ENCODE results near the gene DONSON.
A peak's percentile ranks its signal among the peaks of the same experiment; 100 is the strongest.

DONSON gene

DNA sequence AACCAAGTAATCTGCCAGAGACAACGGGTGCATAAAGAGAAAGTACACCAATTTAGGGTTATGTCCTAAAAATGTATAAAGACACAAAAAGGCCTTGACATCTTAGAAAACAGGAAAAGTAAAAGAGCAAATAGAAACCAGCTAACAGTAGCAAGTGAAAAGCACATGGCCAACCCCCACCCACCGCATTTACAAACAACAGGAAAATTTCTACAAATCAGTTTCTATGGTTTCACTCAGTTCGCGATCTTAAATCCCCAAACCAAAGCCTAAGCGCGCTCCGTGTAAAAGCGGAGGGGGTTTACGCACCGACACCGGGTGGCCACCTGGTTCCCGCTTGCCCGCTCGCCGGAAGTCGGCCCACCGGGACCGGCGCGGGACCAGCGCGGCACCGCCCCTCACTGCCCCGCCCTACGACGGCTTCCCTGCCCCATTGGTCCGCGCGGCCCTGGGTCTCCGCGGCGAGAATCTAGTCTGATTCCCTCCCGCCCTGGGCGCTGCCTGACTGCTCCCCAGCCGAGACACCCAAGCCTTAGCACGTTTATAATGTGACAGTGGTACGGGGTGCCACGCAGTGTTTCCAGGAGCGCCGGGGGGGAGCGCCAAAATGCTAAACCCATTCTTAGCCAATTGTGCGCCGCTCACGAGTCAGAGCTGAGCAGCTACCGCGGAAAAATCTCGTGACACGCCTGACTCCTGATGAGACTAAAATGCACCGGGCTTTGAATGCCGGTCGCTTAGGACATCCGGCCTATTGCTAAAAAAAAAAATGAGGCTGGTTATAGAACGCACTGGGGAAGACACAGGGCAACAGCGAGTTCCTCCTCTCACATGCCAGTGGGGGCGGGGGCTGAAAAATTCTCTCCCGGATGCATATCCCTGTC is 46.5 kb downstream of the DONSON start, which contains the start of gene GART:
Gene GART (minus strand): TSS at position 362 of the 884 bp plus-strand sequence. CDS start 2,802 bp downstream, outside the sequence.
- peak; percentile 59 to 75 for DNase-seq (ENCODE audit: low read depth in 1 of 2, low spot score in 1 of 2)

DNA sequence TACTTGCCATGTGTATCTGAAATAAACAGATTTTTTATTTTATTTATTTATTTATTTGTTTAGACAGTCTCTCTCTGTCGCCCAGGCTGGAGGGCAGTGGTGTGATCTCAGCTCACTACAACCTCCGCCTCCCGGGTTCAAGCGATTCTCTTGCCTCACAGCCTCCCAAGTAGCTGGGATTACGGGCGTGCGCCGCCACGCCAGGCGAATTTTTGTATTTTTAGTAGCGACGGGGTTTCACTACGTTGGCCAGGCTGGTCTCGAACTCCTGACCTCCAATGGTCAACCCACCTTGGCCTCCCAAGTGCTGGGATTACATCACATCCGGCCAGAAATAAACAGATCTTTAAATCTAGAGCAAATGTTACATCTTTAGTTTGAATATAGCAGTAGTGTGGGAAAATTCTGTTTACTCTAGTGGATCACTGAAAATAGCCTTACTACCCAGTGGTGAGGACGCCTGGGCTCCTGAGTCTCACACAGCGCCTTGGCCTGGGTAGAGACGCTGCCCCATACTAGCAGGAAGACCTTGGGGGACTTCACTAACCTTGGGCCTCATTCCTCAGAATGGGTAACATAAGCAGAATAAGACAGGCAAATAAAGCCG is 47.3 kb downstream of the DONSON start:
- DNase-seq (ENCODE audit: low read depth in 1 of 2, low spot score in 1 of 2) = no peak

DNA sequence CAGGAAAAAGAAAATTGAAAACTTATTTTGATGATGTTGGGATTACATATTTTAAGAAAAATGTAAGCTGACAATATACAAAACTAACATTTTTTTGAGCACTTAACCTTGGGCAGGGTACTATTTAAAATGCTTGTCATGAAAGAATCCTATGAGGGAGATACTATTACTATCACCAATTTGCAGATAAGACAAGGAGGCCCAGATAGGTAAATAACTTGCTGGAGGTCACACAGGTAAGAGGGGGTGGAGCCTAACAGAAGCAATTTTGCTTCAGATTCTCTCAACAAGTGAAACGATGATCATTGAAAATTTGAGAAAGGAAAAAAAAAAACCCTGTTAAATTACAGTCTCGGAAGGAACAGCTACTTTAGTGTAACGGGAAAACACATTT is 47.8 kb downstream of the DONSON start:
- DNase-seq (ENCODE audit: low read depth in 1 of 2, low spot score in 1 of 2) = no peak

DNA sequence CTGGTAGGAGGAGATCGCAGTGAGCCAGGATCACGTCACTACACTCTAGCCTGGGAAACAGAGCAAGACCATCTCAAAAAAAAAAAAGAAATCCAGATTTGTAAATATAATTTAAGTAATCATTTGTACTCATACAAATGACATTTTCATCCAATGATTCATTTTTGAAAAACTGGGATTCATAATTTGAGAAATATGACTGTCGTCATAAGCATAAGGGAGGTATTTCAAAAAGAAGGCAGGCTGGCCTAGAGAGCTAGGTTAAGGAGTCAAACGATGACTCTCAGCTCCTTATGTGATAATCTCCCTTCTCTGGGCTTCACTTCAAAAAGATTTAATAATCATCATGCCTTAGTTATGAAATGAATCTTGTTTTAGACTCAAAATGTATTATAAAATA is 48.9 kb downstream of the DONSON start:
- no peak for DNase-seq (ENCODE audit: low read depth in 1 of 2, low spot score in 1 of 2)

DNA sequence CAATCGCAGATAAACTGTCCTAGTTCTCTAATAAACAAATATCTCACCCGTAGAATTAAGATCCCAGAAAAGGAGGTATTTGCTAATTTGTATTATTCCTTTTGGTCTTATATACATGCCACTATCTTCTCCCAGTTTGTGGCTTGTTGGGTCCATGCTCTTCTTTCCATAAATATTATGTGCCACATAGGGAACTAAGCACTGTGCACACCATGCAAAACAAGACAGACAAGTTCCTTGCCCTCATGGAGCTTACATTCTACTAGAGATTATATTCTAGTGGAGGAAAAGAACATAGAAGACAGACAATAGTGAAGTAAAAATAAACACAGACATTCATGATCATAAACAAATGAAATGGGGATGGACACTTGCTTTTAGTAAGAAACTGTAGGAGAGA is 51.3 kb downstream of the DONSON start:
- no peak for DNase-seq (ENCODE audit: low read depth in 1 of 2, low spot score in 1 of 2)

DNA sequence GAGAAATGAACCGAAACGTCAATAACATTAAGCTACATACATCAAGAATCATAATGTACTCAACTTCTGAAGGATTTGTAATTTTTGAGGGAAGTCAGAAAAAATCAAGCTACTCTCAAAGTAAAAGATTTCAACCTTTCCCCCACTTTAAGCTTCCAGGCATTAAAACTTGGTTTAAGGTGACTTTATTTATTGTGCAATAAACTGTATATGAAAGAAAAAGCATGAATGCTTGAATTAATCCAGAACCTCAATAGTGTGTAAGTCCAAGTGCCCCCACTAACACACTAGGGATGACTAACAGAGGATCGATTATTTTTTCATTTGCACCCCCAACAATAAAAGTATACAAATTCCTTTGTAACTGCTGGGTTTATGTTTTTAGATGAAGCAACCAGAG is 57.5 kb downstream of the DONSON start:
- DNase-seq (ENCODE audit: low read depth in 1 of 2, low spot score in 1 of 2) = no peak

All from stimulated activated CD4-positive, alpha-beta T cell treated with anti-CD3 and anti-CD28 coated beads, Interleukin-15, amount 100 ng/mL, for 1 hour (primary cell).